Osteoblast (primary cell): Measurements from ENCODE around the gene CFP. TPM values are rescaled to one million over a fixed set of nuclear protein-coding genes. Genes with fewer than 3 reads are reported as not detected.

Source experiments
- DNase-seq: peaks from one replicate; pipeline ENCODE4 v3.0.0; 2011; ENCODE audit warnings: low spot score, mixed read lengths; ENCODE audit not compliant: insufficient read length; ENCODE audit errors: missing footprints
- H2AFZ ChIP-seq: 2 replicates; pipeline ENCODE4 v1.6.0; 2011; ENCODE audit warnings: mild to moderate bottlenecking, low read length
- H3K27ac ChIP-seq: 2 replicates; pipeline ENCODE4 v1.5.1; 2011; ENCODE audit warnings: mild to moderate bottlenecking, low read depth, low read length, moderate library complexity
- H3K27me3 ChIP-seq: 2 replicates; pipeline ENCODE4 v1.6.0; 2012; ENCODE audit warnings: mild to moderate bottlenecking, control low read depth, inconsistent platforms, low read length, moderate library complexity; ENCODE audit not compliant: insufficient read depth
- H3K36me3 ChIP-seq: 2 replicates; pipeline ENCODE4 v1.5.1; 2011; ENCODE audit warnings: mild to moderate bottlenecking, low read length, control low read depth, moderate library complexity; ENCODE audit not compliant: insufficient read depth
- H3K4me1 ChIP-seq: 2 replicates; pipeline ENCODE4 v1.5.1; 2011; ENCODE audit warnings: mild to moderate bottlenecking, low read length, control low read depth, moderate library complexity; ENCODE audit not compliant: insufficient read depth
- H3K4me2 ChIP-seq: 2 replicates; pipeline ENCODE4 v1.6.0; 2011; ENCODE audit warnings: mild to moderate bottlenecking, low read length; ENCODE audit not compliant: insufficient read depth
- H3K4me3 ChIP-seq: fragments of 200-600 bp; sonication (generic); 3 replicates; pipeline ENCODE4 v1.5.1; 2012; ENCODE audit warnings: mild to moderate bottlenecking, low read length, inconsistent platforms; ENCODE audit not compliant: insufficient read depth
- H3K79me2 ChIP-seq: 2 replicates; pipeline ENCODE4 v1.6.0; 2012; ENCODE audit warnings: mild to moderate bottlenecking, low read length, control low read depth, inconsistent platforms; ENCODE audit not compliant: insufficient read depth
- H3K9me3 ChIP-seq: 2 replicates; pipeline ENCODE4 v1.5.1; 2011; ENCODE audit warnings: low read depth, low read length, control low read depth
- H4K20me1 ChIP-seq: 2 replicates; pipeline ENCODE4 v1.6.0; 2012; ENCODE audit warnings: mild to moderate bottlenecking, low read length, control low read depth; ENCODE audit not compliant: insufficient read depth
- CTCF ChIP-seq: IDR thresholded peaks from 2 replicates; pipeline ENCODE4 v1.5.1; 2011; ENCODE audit warnings: mild to moderate bottlenecking, low read depth, low read length, moderate library complexity; ENCODE audit errors: extremely low read depth
- total RNA-seq: library from RNA; depleted of rRNA; stranded (reverse); fragments of >200 nt; gene quantifications from 2 replicates; pipeline ENCODE4 v1.2.3, GENCODE V29; 2012

Gene CFP
- total RNA-seq, 1 donor: 0.36 TPM

- no peak overlapping the region for H2AFZ ChIP-seq
- peaks cover 2% of the 10 kb centered on the region for H3K79me2 ChIP-seq
- H3K9me3 ChIP-seq: no peaks in the 10 kb centered on the region
- H4K20me1 ChIP-seq: no peaks in the 10 kb centered on the region
- no peak overlapping the region for H3K4me2 ChIP-seq
- H3K4me1 ChIP-seq: no peaks in the 10 kb centered on the region
- TF ChIP-seq CTCF: no peak
- no peak for DNase-seq
- no peak overlapping the region for H3K27ac ChIP-seq
- no peaks in the 10 kb centered on the region for H3K27me3 ChIP-seq
- no peak overlapping the region for H3K4me3 ChIP-seq
- peaks cover 20% of the 10 kb centered on the region for H3K36me3 ChIP-seq
Measured at GRCh38 chrX:47632666-47633065, 2.9 kb upstream of the CFP start.

DNA sequence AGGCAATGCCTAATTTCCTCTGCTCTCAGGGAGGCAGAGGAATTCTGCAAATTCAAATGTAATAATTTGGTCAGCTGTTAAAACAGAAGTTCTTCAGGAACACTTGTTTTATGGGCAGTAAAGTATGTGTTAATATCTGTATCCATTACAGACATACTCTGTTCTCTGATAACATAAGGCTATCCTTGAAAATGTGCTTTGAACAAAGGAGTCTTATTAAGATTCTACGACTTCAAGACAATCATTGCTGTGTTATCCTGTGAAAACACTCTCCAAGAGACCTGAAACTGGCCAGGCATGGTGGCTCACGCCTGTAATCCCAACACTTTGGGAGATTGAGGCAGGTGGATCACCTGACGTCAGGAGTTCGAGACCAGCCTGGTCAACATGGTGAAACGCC, 1.9 kb upstream of the CFP start:
- peaks cover 16% of the 10 kb centered on the region for H3K36me3 ChIP-seq
- no peaks in the 10 kb centered on the region for H3K79me2 ChIP-seq
- H3K4me2 ChIP-seq: no peak overlapping the region
- no peaks in the 10 kb centered on the region for H3K9me3 ChIP-seq
- no peak overlapping the region for H2AFZ ChIP-seq
- no peak overlapping the region for H3K4me3 ChIP-seq
- no peak for TF ChIP-seq CTCF
- no peaks in the 10 kb centered on the region for H3K27me3 ChIP-seq
- H3K27ac ChIP-seq: no peak overlapping the region
- H3K4me1 ChIP-seq: no peaks in the 10 kb centered on the region
- no peaks in the 10 kb centered on the region for H4K20me1 ChIP-seq
- no peak for DNase-seq

GRCh38 chrX:47628982-47629381, 748 bp downstream of the CFP start:
- no peaks in the 10 kb centered on the region for H3K36me3 ChIP-seq
- no peak overlapping the region for H3K4me2 ChIP-seq
- no peak for DNase-seq
- no peaks in the 10 kb centered on the region for H4K20me1 ChIP-seq
- H3K4me1 ChIP-seq: no peaks in the 10 kb centered on the region
- H3K27me3 ChIP-seq: no peaks in the 10 kb centered on the region
- H3K4me3 ChIP-seq: no peak overlapping the region
- H3K79me2 ChIP-seq: no peaks in the 10 kb centered on the region
- no peak overlapping the region for H3K27ac ChIP-seq
- no peaks in the 10 kb centered on the region for H3K9me3 ChIP-seq
- no peak overlapping the region for H2AFZ ChIP-seq
- peak; percentile 5 for TF ChIP-seq CTCF

- Histone ChIP-seq H3K9me3 (no peaks in the 10 kb centered on the region), H3K27ac (no peak overlapping the region), H3K36me3 (no peaks in the 10 kb centered on the region), H2AFZ (no peak overlapping the region), H3K27me3 (no peaks in the 10 kb centered on the region), H3K4me2 (no peak overlapping the region), H3K4me1 (no peaks in the 10 kb centered on the region), H3K79me2 (no peaks in the 10 kb centered on the region), H3K4me3 (no peak overlapping the region), H4K20me1 (no peaks in the 10 kb centered on the region)
- TF ChIP-seq CTCF: no peak
- DNase-seq: no peak
Measured at GRCh38 chrX:47625365-47625764, 4.4 kb downstream of the CFP start.
